GM21576 (cell line): ENCODE data around the gene WDFY3.

ENCODE experiments used
- ATAC-seq: cut with Tn5 transposase; IDR thresholded peaks from one replicate; pipeline ENCODE4 v1.9.1; 2021; ENCODE audit warnings: mild to moderate bottlenecking, moderate library complexity; ENCODE audit not compliant: unreplicated experiment

Gene WDFY3

GRCh38 chr4:84803720-84804119, 162.8 kb downstream of the WDFY3 start:
- ATAC-seq = no peak

GRCh38 chr4:84803116-84803515, 163.4 kb downstream of the WDFY3 start:
- no peak for ATAC-seq

GRCh38 chr4:84800256-84800655, 166.2 kb downstream of the WDFY3 start:
- ATAC-seq = no peak

- no peak for ATAC-seq
Measured at GRCh38 chr4:84799318-84799717, 167.2 kb downstream of the WDFY3 start.

- ATAC-seq = no peak
Measured at GRCh38 chr4:84796394-84796793, 170.1 kb downstream of the WDFY3 start.

- no peak for ATAC-seq
Measured at GRCh38 chr4:84792366-84793301, 173.9 kb downstream of the WDFY3 start.

GRCh38 chr4:84790769-84791565, 175.5 kb downstream of the WDFY3 start:
- ATAC-seq = no peak

- no peak for ATAC-seq
Measured at GRCh38 chr4:84786478-84786877, 180.0 kb downstream of the WDFY3 start.

- no peak for ATAC-seq
Measured at GRCh38 chr4:84782517-84782916, 184.0 kb downstream of the WDFY3 start.

GRCh38 chr4:84780719-84781118, 185.8 kb downstream of the WDFY3 start:
- no peak for ATAC-seq

GRCh38 chr4:84778041-84778440, 188.4 kb downstream of the WDFY3 start:
- no peak for ATAC-seq

GRCh38 chr4:84767168-84767567, 199.3 kb downstream of the WDFY3 start:
- ATAC-seq = no peak

GRCh38 chr4:84753321-84753972, 213.0 kb downstream of the WDFY3 start:
- ATAC-seq = no peak

- no peak for ATAC-seq
Measured at GRCh38 chr4:84751707-84752106, 214.8 kb downstream of the WDFY3 start.

GRCh38 chr4:84750960-84751283, 215.6 kb downstream of the WDFY3 start:
- no peak for ATAC-seq

- ATAC-seq = peak; percentile 61
Measured at GRCh38 chr4:84750260-84750959, 216.1 kb downstream of the WDFY3 start.

- no peak for ATAC-seq
Measured at GRCh38 chr4:84740057-84740456, 226.4 kb downstream of the WDFY3 start.

GRCh38 chr4:84738622-84739021, 227.9 kb downstream of the WDFY3 start:
- no peak for ATAC-seq

GRCh38 chr4:84737656-84738055, 228.8 kb downstream of the WDFY3 start:
- no peak for ATAC-seq

- no peak for ATAC-seq
Measured at GRCh38 chr4:84734037-84734436, 232.5 kb downstream of the WDFY3 start.
